ENCODE results near the gene PPP1R1A. TPM values are rescaled to one million over a fixed set of nuclear protein-coding genes. Genes with fewer than 3 reads are reported as not detected.

Gene PPP1R1A
- total and polyA plus RNA-seq, 12 donors = 39.4 to 378 (median 56.5) TPM

DNA sequence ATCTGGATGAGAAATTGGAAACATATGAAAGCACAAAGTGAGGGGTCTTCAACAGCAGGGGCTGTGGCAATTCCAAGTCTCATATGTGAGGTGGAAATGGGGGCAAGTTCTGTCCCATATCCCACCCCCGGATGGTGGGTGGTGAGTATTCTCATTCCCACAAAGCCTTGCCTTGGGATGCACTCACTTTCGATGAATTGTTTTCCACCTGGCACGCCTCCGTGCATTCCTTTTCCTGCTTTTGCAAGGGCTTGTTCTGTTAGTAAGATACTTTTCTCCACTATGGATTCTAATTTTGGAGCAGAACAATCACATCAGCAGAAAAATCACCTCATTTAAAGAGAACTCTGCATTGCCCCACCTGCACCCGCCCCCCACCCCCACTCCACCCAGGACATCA is 43.1 kb upstream of the PPP1R1A start:
- H3K27me3 ChIP-seq = peaks cover 0 to 35% (median 17%) of the 10 kb centered on the region in 7 donors
- ATAC-seq = no peak
- H3K4me1 ChIP-seq = no peaks in the 10 kb centered on the region
- intact Hi-C loops (cut with DNase I) = no loop called here
- H3K27ac ChIP-seq = no peak overlapping the region
- no peak for DNase-seq
- peaks cover 0 to 9% (median 0%) of the 10 kb centered on the region in 11 donors for H3K9me3 ChIP-seq
- TF ChIP-seq, protein P1, sequence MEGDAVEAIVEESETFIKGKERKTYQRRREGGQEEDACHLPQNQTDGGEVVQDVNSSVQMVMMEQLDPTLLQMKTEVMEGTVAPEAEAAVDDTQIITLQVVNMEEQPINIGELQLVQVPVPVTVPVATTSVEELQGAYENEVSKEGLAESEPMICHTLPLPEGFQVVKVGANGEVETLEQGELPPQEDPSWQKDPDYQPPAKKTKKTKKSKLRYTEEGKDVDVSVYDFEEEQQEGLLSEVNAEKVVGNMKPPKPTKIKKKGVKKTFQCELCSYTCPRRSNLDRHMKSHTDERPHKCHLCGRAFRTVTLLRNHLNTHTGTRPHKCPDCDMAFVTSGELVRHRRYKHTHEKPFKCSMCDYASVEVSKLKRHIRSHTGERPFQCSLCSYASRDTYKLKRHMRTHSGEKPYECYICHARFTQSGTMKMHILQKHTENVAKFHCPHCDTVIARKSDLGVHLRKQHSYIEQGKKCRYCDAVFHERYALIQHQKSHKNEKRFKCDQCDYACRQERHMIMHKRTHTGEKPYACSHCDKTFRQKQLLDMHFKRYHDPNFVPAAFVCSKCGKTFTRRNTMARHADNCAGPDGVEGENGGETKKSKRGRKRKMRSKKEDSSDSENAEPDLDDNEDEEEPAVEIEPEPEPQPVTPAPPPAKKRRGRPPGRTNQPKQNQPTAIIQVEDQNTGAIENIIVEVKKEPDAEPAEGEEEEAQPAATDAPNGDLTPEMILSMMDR (IDR thresholded peaks at IDR 0.05) = no peak
- WGBS, 2 donors = 70 to 79% methylated on average over 5 of the region's 5 CpGs
- no peak overlapping the region for H3K4me3 ChIP-seq
- H3K36me3 ChIP-seq = no peaks in the 10 kb centered on the region

DNA sequence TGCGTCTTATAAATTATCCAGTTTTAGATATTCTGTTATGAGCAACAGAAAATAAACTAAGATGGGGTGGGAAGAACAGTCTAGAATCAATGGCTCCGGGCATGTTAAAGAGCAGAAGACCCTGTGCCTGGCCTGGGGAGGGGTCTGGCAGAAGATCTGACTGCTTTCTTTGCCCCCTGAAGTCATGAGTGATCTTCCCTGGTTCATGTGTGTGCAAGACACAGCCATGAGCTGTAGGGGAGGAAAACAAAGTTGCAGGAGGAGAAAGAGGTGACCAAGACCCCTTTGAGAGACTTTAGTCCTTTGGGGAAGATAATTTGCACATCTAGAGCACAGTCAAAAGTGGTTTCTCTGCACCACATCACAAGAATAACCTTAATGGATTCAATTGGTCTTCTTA is 41.5 kb upstream of the PPP1R1A start:
- TF ChIP-seq, protein P1 (IDR thresholded peaks at IDR 0.05) = no peak
- Histone ChIP-seq H3K36me3 (no peaks in the 10 kb centered on the region), H3K9me3 (peaks cover 0 to 9% (median 0%) of the 10 kb centered on the region in 11 donors), H3K27me3 (peaks cover 0 to 45% (median 17%) of the 10 kb centered on the region in 7 donors), H3K27ac (no peak overlapping the region), H3K4me1 (no peaks in the 10 kb centered on the region), H3K4me3 (no peak overlapping the region)
- no peak for DNase-seq
- WGBS, 2 donors = 84 to 85% methylated on average over 2 of the region's 2 CpGs
- no peak for ATAC-seq
- intact Hi-C loops (cut with DNase I) = no loop called here

DNA sequence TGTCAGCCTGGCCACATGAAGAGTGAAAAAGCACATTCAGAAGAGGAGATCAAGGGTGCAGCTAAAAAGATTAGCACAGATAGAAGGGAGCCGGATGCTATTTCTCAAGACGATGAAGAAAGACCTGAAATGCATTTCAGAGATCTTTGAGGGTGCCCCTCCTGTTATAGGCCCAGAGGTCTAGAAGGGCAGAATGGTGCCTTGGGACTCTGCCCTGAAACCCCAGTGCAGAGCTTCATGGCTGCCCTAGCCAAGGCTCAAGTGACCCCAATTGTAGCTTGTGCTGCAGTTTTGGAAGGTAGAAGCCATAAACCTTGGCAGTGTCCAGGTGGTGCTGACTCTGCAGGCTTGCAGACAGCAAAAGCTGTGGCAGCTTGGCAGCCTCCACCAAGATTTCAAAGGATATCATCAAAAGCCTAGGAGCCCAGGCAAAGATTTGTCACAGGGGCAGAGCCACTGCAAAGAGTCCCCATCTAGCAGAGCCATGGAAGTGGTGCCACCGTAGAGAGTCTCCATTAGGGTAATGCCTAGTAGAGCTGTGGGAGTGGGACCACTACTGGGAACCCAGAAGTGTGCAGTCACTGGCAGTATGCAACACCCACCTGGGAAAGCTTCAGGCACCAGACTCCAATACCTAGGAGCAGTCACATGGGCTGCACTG is 39.9 kb upstream of the PPP1R1A start:
- no peak for ATAC-seq
- Histone ChIP-seq H3K27me3 (peaks cover 0 to 57% (median 26%) of the 10 kb centered on the region in 7 donors), H3K4me3 (no peak overlapping the region), H3K27ac (no peak overlapping the region), H3K9me3 (peaks cover 0 to 9% (median 0%) of the 10 kb centered on the region in 11 donors), H3K36me3 (no peaks in the 10 kb centered on the region), H3K4me1 (no peaks in the 10 kb centered on the region)
- no peak for DNase-seq
- intact Hi-C loops (cut with DNase I) = no loop called here
- TF ChIP-seq, protein P1 (IDR thresholded peaks at IDR 0.05) = no peak
- WGBS, 2 donors = 92 to 95% methylated on average over 3 of the region's 3 CpGs

DNA sequence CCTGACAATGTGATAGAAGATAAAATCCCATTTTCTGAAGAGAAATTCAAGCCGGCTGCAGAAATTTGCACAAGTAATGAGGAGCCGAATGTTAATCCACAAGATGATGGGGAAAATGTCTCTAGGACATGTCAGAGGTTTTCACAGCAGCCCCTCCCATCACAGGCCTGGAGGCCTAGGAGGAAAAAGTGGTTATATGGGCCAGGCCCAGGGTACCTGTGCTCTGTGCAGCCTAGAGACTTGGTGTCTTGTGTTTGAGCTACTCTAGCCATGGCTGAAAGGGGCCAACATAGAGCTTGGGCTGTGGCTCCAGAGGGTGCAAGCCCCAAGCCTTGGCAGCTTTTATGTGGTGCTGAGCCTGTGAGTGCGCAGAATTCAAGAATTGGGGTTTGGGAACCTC is 38.8 kb upstream of the PPP1R1A start:
- intact Hi-C loops (cut with DNase I) = no loop called here
- no peak overlapping the region for H3K4me3 ChIP-seq
- H3K9me3 ChIP-seq = peaks cover 0 to 9% (median 0%) of the 10 kb centered on the region in 11 donors
- no peaks in the 10 kb centered on the region for H3K4me1 ChIP-seq
- H3K27ac ChIP-seq = no peak overlapping the region
- no peak for DNase-seq
- ATAC-seq = no peak
- peaks cover 0 to 56% (median 34%) of the 10 kb centered on the region in 7 donors for H3K27me3 ChIP-seq
- H3K36me3 ChIP-seq = no peaks in the 10 kb centered on the region
- TF ChIP-seq, protein P1 (IDR thresholded peaks at IDR 0.05) = no peak
- 91 to 92% methylated on average over 3 of the region's 3 CpGs for WGBS, 2 donors
